ENCODE data around the gene UFD1.

The UFD1 gene

DNA sequence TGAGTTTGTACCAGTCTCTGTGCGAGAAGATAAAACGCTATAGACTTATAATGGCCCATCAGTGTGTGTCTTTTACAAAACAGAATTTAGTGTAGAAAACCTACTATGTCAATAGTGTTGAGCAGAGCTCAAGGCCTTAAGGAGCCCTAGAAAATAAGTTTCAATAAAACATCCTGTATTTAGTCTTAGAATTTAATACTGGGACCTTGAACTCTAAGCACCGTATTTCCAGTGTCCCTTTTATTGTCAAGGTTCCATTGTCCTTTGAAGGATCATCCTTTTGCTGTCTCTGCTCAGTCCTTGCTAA lies 17.3 kb upstream of the UFD1 start:
- no peak for DNase-seq (ENCODE audit: low read depth)

DNA sequence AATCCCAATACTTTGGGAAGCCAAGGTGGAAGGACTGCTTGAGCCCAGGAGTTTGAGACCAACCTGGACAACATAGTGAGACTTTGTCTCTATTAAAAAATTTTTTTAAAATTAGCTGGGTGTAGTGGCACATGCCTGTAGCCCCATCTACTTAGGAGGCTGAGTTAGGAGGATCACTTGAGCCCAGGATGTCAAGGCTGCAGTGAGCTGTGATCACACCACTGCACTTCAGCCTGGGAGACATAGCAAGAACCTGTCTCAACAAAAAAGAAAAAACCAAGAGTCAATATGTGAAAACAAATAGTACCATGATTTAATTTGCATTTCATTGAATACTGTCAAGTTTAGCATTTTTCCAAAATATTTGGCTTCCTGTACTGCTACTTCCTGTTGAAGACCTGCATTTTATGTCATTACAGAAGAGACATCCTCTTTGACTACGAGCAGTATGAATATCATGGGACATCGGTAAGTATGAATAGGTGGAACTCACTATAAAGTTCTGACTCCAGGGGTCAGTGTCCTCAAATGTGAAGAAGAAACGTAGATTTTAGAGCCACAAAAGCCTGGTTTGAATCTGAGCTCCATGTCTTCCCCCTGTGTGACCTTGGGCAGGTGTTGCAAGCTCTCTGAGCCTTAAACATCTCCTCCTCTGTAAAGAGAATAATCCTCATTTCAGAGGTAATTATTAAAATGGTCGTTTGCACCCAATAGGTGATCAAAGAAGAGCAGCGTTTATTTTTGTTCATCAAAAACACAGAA lies 16.8 kb upstream of the UFD1 start:
- DNase-seq (ENCODE audit: low read depth): no peak

DNA sequence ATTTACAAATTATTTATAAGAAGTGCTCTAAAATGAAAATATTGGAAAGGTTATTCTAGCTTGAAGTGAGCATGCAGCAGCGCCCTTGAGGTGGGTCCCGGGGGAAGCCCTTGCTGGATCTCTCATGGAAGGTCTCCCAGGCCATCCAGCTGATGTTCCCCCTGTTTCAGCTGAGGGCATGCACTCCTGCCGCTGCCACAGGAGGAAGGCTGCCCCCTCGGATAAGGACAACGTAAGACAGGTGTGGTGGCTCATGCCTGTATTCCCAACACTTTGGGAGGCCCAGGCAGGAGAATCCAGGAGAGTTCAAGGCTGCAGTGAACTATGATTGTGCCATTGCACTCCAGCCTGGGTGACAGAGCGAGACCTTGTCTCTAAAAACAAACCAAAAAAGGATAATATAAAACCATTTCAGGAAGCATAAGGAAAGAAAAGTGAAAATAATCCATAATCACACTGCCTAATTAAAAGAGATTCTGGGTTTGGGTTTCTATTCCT lies 15.7 kb upstream of the UFD1 start:
- DNase-seq (ENCODE audit: low read depth): no peak

DNA sequence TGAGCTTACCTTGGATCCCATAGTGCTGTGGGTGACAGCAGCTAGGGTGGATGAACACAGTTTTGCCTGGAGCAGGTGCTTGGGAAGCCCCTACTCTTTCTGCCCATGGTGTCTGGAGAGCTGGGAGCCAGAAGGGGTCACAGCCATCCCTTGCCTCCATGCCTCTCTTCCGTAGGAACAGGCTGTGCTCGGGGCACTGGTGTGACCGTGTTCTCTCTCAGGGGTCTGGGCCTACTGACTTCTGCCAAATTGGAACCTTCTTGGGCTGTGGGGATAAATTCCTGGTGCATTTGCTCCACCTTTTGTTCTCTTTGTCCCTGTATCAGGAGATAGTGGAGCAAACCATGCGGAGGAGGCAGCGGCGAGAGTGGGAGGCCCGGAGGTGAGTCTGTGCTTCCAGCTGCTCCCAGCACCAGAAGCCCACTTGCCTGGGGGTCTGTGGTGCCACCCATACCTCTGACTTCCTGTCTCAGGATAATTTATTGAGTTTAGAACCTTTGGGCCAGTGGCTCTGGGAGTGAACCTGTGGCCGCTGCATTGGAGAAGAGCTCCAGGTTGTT lies 15.1 kb upstream of the UFD1 start:
- DNase-seq (ENCODE audit: low read depth): no peak

DNA sequence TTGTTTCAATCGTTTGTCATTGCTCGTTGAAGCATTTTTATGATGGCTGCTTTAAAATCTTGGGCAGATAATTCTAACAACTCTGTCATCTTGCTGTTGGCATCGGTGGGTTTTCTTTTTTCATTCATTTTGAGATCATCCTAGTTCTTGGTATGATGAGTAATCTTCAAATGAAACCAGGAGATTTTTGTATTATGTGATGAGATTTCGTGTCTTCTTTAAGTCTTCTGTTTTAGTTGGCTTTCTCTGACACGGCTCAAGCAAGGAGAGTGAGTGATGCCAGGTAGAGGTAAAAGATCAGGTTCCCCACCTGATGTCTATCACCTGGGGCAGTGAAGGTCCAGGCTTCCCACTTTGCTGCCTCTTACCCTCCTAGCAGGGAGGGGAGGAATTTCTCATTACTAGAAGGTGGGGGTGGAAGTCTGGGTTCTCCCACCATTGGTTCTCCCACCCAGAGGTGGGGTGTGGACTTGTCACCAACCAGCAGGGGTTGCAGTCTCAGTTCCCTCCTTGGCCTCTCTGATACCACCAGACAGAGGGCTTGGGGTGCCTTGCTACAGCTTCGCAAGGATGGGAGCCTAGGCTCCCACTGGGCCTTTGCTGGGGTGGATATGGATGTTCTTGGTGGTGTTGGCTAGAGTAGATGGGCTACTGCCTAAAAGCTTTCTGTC lies 13.6 kb upstream of the UFD1 start:
- DNase-seq (ENCODE audit: low read depth): no peak

DNA sequence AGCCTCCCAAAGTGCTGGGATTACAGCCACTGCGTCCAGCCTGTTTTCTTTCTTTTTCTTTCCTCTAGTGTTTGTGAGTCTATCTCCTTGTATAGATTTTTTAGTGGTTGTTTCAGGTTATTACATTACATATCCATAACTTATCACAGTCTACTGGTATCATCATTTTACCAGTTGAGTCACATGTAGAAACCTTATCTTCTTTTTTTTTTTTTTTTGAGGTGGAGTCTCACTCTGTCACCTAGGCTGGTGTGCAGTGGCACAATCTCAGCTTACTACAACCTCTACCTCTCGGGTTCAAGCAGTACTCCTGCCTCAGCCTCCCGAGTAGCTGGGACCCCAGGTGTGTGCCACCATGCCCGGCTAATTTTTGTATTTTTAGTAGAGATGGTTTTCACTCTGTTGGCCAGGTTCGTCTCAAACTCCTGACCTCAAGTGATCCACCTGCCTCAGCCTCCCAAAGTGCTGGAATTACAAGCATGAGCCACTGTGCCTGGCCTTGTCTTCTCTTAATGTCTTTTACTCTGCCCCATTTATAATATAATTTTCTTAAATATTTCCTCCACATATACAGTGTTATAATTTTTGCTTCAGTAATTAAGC lies 11.7 kb upstream of the UFD1 start:
- DNase-seq (ENCODE audit: low read depth): no peak

DNA sequence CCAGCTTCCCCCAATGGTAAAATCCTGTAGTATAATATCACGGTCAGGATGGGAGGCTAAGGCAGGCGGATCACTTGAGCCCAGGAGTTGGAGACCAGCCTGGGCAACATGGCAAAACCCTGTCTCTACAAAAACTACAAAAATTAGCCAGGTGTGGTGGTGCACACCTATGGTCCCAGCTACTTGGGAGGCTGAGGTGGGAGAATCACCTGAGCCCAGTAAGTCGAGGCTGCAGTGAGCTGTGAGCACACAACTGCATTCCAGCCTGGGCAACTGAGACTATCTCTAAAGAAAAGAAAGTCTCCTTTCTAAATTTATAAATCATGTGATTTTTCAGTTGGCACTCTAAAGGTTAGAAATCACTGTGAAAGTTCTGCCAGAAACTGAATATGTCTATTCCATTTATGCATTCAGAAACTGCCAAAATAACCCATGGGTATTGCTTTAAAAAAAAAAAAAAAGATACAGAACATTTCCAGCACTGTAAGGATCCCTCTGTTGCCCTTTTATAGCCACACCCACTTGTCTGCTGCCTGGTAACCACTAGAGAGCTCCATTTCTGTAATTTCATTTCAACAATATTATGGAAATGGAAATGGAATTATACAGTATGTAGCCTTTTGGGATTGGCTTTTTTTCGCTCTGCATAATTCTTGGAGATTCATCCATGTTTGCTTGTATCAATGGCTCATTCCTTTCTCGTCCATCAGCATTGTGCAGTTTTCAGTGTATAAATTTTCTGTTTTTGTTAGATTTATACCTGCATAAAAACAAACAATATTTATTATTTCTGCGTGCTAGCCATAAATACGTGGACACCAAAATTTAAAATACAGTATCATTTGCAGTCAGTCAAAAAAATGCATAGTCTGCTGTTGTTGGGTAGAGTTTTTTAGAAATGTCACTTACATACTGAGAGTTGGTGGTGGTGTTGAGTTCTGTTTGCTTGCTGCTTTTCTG lies 10.2 kb upstream of the UFD1 start:
- no peak for DNase-seq (ENCODE audit: low read depth)

DNA sequence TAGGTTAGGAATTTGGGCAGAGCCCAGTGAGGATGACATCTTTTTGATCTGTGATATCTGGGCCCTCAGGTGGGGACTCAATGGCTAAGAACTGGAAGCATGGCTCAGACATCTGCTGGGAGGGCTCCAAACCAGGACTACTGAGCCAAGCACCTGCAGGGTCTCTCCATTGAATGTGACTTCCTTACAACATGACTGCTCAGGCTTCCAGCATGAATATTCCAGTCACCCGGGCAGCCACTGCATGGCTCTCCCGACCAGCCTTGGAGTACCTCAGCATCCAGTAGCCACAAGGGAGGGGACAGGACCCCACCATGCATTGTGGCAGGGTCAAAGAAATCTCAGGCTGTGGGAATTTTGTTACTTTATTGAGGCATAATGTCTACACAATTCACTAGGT lies 9.3 kb upstream of the UFD1 start:
- DNase-seq (ENCODE audit: low read depth): no peak

- DNase-seq (ENCODE audit: low read depth): no peak
Observed at GRCh38 chr22:19483481-19484244, 4.7 kb upstream of the UFD1 start.

DNA sequence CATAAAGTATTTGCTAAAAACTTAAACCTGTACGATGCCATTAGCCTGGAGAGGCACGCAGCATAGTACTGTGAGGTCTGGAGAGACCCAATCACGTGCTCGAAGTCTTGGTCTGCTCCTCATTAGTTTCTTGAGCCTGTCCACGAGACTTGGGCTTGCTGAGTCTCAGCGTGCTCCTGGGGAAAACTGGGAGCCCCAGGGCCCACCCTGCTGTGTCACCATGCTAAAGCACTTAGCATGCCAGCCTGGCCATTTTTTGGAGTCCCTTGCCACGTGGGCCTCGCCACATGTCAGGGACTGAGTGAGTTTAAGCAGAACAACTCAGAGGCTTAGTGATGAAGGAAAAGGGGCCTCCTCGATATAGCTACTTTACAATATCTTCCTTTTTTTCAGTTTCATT lies 3.3 kb upstream of the UFD1 start:
- no peak for DNase-seq (ENCODE audit: low read depth)

DNA sequence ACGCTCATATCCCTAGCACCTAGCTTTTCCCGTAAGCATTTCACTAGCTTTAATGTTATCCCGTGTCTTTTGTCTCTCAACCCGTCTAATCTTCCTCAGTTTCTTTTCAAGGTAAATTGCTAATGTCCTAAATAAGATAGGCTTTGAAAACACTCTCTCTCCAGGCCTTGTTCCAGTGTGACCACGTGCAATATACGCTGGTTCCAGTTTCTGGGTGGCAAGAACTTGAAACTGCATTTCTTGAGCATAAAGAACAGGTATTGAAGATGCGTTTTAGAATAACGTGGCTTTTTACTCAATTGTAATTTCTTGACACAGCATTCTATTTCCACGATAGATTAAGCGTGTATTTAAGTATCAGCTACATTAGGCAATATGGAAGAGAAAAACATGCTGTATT lies 1.8 kb upstream of the UFD1 start:
- DNase-seq (ENCODE audit: low read depth): no peak

GRCh38 chr22:19480173-19480568 lies 1.2 kb upstream of the UFD1 start:
- peak; percentile 0 for DNase-seq (ENCODE audit: low read depth)

DNA sequence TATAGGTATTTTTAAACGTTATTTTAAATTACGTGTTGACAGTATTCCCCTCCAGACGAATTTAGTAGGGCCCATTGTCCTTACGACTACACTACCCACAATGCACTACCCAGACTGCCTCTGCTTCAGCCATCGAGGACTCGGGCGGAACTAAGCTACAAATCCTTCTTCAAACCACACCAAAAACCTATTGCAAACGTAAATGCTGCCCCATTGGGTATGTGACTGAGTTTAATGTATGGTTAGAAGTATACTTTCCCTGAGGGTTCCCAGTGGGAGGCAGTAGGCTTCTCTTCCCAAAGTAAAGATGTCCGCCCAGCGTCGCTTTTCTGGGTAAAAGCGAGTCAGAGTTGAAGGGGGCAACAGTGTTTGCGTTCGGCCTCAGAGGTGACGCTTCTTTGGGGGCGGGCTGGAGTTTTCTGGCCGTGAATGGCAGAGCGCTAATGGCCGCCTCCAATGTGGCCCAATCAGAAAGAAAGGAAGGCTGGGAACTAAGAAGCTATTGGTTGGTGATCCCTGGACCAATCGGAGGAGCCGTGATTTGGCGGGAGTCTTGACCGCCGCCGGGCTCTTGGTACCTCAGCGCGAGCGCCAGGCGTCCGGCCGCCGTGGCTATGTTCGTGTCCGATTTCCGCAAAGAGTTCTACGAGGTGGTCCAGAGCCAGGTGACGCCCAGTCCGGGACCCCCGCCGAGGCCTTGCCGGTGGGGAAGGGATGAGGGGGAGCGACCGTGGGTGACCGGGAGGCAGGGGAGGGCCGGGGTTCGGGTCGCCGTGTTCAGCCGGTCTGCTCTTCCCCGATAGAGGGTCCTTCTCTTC lies 571 bp upstream of the UFD1 start, which contains the start of gene CDC45:
Gene CDC45, plus strand, starts transcription at position 566 of the 818 bp plus-strand sequence. Its CDS starts 49 bp downstream, at position 615.
- peak; percentile 88 for DNase-seq (ENCODE audit: low read depth)

DNA sequence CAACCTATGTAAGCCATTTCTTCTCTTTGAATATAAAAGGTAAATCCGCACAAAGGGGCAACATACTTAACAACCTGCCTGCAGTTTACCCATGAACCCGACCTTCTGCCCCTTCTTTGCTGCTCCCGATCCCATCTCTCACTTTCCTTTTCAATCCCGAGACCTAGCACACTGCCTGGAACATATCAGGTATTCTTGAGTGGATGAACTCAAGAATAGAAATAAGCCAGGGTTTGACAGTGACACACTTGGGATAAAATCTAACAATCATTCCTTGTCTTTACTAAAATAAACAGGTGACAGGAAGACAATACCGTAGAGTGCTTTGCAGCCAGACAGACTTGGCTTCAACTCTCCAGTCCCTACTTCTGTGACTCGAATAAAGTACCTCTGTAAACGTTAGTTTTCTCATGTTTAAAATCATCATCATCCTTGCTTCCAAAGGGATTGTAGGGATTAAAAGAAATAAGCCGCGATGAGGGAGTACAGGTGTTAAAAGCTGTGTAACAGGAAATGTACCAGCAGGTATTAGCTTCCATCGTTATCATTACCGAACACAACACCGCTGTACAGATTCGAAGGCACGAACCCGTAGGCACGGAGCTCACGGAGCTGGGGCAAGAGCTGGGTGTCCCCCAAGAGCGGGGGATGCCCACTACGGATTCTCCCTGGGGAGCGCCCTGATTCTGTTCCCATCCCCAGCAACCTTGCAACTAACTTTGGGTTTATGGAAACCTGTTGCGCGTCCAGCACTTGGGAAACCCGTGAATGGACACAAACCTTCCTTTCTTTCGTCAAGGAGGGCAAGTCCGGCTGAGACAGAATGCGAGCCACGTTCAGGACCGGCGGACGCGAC lies 720 bp downstream of the UFD1 start:
- peak; percentile 4 for DNase-seq (ENCODE audit: low read depth)

GRCh38 chr22:19477321-19478044 lies 1.5 kb downstream of the UFD1 start:
- DNase-seq (ENCODE audit: low read depth): no peak

DNA sequence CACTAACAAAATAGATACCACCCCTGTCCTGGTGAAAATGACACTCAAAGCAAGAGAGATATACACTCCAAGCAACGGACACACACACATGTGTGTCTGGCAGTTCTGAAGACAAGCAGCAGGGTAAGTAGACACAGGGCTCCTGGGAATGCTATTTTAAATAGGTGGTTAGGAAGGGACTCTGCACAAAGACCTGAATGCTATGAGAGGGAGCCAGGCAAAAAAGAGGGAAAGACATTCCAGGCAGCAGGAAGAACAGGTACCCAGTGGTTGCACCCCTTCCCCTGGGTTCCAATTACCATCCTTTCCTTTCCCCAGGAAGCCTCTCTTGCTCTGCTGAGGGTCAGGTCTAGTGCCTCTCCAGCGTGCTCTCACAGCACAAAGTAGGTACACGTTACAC lies 3.0 kb downstream of the UFD1 start:
- DNase-seq (ENCODE audit: low read depth): no peak

GRCh38 chr22:19473578-19473977 lies 5.4 kb downstream of the UFD1 start:
- no peak for DNase-seq (ENCODE audit: low read depth)

DNA sequence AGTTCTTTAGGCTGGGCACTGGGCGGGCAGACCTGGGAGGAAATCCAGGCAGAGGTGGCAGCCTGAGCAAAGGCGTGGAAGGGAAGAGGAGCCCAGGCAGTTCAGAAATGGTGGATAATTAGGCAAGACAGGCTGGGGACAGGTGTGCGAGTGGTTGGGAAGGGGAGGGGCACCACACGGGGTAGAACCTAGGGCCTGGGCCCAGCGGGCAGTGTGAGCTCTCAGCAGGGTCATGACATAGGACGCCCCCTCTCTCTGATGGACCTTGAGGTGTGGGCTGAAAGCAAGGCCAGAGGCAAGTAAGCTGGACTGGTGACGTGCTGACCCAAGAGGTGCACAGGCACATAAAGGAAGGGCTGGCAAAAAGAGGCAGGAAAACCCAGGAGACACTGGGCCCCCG lies 6.8 kb downstream of the UFD1 start:
- no peak for DNase-seq (ENCODE audit: low read depth)

DNA sequence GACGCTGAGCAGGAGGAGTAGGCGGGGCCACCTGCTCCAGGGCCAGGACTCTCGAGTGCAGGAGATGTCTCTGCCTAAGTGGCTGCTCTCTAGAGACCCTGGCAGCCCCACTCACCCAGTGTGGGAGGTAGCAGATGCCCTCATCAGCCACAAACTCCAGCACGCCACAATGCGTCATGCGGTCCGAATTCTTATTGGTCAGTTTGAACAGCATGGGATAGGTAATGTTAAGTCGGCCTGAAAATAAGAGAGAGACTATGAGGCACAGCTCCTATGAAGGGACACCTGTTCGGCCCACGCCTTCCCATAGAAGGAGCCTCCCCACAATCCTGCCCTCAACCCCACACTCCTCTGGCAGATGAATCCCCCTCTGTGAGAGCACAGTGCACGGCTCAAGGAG lies 7.4 kb downstream of the UFD1 start:
- DNase-seq (ENCODE audit: low read depth): no peak
